ENCODE results near the gene CTIF.
"Not testable (repeated sequence)": the region's sequence is repeated elsewhere in the genome, so short reads cannot be mapped to it uniquely, and the experiment has no call there.

Gene CTIF

DNA sequence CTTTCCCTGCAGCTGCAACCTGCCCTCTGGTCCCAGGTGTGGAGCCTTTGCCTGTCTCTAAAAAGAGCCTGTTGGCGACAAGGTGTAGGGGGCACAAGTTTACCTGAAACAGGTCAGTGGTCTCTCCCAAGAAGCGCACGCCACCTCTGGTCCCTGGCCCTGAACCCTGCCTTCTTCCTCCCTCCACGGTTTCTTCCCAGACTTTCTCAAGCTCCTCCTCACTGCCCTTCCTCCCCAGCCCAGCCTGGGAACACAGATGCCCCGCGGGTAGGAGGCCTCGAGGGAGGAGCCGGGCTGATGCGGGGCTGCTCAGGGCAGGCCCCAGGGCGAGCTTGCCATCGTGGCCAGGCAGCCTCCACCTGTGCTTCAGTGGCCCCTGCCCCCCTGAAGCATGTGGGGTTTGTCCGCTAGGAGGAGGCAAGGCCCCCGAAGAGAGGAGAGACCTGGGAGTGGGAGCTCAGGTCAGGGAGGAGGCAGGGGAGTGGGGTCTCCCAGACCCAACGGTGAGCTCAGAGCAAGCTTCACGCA is 322.4 kb downstream of the CTIF start:
- no peak for DNase-seq

- DNase-seq, result no peak
These were observed 323.3 kb downstream of the CTIF start for GRCh38 chr18:48862132-48862531.

DNA sequence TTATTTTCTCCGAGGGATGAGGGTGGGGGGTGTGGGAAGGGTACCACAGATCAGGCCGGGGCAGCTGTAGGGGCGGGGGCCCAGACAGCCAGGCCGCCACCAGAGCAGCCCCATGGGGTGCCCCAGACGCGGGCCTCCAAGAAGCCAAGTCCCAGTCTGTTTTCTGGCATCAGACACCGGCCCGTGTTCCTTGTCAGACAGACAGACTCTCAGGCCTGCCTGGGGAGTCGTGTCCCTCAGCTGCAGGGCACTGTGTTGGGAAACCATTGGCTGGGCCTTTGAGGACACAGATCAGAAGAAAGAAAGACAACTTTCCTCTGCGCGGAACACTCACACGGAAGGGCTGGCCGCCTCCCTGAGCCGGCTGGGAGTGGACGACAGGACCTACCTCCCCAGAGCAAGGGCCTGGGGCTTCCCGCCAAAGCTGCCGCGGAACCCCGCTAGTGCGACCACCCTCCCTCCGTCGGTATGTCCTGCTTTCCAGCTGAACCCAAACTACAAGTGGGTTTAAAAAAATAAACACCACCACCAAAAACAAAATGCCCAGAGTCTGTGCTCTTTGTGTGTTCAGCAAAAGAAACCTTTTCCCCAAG is 323.9 kb downstream of the CTIF start:
- DNase-seq, result no peak

- no peak for DNase-seq
These were observed 324.7 kb downstream of the CTIF start for GRCh38 chr18:48863432-48864065.

- no peak for DNase-seq
These were observed 326.0 kb downstream of the CTIF start for GRCh38 chr18:48864876-48865275.

DNA sequence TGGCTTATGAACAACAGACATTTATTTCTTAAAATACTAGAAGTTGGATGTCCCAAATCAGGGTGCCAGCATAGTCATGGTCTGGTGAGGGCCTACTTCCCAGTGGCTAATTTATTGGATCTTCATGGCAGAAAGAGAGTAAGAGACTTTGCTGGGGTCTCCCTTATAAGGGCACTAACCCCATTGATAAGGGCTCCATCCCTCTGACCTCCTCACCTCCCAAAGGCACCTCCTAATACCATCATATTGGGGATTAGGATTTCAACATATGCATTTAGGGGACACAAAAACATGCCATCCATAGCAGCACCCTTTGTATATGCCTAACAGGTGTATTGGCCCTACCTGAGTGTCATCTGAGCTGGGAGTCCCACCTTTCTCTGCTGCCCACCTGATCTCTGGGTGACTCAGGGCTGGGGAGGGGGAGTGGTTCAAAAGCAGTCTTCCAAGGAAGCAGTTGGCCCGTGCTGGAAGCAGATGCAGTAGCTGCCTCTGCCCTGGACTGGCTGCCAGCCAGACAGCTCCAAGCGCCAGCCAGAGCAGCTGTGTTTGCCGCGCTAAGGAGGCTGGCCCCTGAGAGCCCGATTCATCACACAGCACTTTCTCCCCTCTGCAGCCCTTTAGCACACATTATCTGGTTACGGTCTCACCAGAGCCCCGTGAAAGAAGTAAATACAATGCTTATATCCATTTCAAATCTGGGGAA is 327.4 kb downstream of the CTIF start:
- DNase-seq, result no peak

DNA sequence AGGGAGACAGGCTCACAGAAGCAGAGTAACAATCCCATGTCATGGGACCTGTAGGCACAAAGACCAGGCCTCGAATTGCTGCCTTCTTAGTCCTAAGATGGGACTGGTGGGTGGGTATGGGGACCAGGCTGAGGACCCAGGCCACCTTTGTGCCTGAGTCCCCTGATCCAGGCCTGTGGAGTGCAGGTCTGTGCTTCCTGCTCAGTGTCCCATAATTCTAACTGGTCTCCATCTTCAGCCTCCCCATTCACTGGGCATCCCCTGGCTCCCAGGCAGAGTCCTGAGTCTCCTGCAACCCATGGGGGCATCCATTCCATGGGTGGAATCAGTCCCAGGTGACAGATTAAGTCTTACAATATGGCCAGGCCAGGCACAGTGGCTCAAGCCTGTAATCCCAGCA is 328.0 kb downstream of the CTIF start:
- DNase-seq, result no peak

- DNase-seq, result no peak
These were observed 329.1 kb downstream of the CTIF start for GRCh38 chr18:48867978-48868377.

DNA sequence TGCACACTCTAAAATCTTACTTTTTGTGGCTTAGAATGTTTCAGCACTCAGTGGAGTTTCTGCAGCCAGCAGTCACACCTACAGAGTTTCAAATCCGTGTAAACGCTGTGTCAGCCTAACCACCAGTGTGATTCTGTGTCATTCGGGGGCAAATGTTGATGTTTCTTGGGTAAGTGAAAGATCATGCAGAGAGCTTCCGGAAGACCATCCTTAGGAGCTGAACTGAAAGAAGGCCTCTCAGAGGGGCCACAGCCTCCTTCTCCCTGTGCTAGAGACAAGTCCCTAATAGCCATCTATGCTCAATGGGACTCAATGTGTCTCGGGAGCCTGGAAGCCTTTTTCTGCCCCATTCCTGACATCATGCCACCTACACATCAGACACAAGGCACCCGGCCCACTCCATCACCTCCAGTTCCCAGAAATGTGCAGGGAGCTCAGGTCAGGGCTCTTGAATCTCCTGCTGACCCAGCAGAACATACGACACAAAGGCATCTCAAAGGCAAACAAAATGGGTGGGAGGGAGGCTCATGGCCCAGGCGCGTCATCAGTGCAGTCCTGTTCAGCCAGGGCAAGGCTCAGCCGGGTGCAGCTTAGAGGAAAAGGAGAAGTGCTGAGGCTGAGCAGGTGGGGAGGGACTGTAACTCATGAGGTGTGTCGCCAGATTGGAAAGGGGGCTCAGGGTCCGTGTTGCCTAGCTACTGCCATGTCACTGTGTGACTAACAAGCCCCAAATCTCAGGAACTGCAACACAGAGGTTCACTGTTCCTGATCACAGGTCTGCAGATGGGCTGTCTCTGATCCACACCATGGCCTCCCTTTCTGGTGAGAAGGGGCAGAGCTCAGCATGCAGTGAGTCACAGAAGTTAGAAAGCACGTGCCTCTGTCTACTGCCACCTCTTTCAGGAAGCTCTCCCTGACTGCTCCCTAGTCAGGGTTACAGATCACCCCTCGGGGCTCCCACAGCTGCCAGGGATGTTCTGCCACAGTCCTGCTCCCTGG is 329.9 kb downstream of the CTIF start:
- no peak for DNase-seq

DNA sequence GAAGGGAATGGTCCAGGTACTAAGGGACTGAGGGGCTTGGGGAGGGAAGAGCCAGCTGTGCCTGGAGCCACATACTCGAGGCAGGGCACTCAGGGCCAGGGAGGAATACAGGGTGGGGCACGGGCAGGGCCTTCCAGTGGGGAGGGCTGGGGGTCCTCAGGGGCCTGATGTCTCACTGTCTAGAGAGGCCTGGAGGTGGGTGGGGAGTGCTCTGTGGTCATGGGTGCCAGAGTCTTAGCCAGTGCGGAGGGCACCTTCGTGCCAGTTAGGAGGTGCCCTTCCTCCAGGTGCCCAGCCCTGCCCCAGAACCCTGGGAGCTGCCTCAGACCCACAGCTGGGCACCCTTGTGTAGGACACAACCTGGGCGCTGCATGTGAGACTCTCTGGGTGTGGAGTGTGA is 330.8 kb downstream of the CTIF start:
- DNase-seq, result no peak

DNA sequence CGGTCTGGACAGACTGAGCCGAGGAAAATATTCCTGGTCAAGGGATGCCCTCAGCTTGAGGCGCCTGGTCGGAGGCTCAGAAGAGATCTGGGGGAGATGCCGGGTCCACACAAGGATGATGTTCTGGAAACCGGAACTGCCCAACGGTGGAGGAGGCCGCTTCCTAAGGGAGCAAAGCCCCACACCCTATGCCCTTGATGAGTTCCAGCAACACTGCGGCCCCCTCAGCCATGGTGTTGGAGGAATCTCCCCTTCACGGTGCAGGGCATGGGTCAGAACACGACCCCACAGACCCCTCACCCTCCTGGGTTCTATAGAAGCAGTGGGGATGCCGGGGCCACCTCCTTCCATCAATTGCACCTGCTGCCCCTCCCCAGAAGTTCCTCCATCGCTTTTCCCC is 332.1 kb downstream of the CTIF start:
- DNase-seq, result not testable (repeated sequence)

- no peak for DNase-seq
These were observed 332.7 kb downstream of the CTIF start for GRCh38 chr18:48871391-48872166.

- no peak for DNase-seq
These were observed 333.7 kb downstream of the CTIF start for GRCh38 chr18:48872234-48873145.

GRCh38 chr18:48874233-48874632 is 335.4 kb downstream of the CTIF start:
- no peak for DNase-seq

GRCh38 chr18:48874701-48875162 is 335.9 kb downstream of the CTIF start:
- DNase-seq, result no peak

DNA sequence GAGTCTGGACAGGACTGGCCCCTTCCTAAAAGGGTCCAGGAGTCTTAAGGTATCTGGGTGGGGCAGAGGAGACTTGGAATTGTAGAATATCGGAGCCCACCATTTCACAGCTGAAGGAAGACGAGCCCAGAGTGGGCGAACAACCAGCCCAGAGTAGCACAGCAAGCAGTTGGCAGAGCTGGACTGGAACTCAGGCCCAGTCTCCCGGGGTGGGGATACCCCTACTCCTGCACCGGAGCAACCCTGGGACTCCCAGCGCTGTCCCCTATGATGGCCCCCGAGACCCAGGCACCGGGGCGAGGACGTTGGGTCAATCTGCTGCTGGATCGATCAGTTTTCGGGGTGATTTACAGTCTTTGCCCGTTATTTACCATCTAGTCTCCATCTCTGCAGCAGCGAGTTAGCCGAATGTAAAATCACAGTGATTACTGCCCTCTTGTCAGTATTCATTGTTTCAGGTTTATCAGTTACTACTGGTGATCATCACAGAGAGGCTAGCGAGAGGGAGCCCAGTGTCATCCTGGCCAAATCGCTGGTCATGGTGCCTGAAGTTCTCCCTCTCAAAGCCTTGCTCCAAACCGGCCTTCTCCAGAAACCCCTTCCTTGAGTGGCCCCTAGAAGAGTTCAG is 336.6 kb downstream of the CTIF start:
- no peak for DNase-seq

DNA sequence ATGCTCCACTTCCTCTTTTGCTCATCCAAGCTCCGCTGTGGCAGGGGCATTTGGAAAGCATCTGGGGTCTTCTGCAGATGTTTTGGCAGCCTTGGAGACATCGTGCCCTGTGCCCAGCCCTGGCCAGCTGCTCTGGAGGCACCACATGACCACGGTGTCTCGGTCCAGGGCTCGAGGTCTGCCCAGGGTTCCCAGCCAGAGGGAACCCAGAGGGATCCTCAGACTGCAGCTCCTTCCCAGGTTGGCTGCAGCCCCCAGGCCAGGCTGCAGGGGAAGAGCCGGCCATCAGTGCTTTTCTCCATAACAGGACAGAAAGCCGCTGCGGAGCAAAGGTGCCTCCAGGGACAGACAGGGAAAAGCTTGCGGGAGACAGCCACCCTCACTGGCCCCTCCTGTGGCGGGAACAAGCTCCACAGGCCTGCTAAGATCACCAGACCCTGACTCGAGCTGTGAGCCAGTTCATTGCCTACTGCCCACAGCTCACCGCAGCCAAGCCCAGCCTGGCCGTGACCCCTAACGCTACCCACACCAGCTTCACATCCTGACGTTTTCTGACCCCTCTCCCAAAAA is 337.2 kb downstream of the CTIF start:
- DNase-seq, result no peak

GRCh38 chr18:48876590-48876989 is 337.8 kb downstream of the CTIF start:
- no peak for DNase-seq

DNA sequence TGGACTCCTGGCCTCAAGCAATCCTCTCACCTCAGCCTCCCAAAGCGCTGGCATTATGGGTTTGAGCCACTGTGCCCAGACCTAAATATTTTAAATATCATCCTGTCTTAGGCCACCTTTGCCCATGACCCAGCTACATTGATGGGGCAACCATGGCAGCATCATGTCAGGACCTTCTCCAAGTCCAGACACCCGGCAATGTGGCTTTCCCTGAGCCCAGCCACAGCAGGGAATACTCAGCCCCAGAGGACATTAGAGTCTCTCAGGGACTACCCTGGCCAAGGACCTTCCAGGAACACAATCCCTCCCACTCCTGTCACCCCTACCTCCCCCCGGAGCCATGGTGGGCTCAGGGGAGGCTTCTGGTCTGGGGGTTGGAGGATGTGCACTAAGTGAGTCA is 339.1 kb downstream of the CTIF start:
- DNase-seq, result no peak

GRCh38 chr18:48878471-48878870 is 339.6 kb downstream of the CTIF start:
- DNase-seq, result no peak

All from GOT3 (cell line).